HepG2 (cell line): ENCODE measurements around the gene DSN1. TPM values are rescaled to one million over a fixed set of nuclear protein-coding genes. Genes with fewer than 3 reads are reported as not detected.

Source experiments
- FIP1L1 ChIP-seq: fragments of 200-400 bp; formaldehyde crosslinking; IDR thresholded peaks from 2 replicates; pipeline ENCODE4 v1.6.1; 2018; ENCODE audit warnings: low read depth, mild to moderate bottlenecking, low read length, moderate library complexity, borderline replicate concordance; ENCODE audit not compliant: insufficient read depth
- FOXJ3 ChIP-seq: sonication (generic); formaldehyde crosslinking; IDR thresholded peaks from 2 replicates; pipeline ENCODE4 v1.4.0; 2020; ENCODE audit warnings: missing genetic modification reagents, mild to moderate bottlenecking, borderline replicate concordance
- GATAD1 ChIP-seq: IDR thresholded peaks from 2 replicates; pipeline ENCODE4 v1.6.1; 2016; ENCODE audit warnings: missing genetic modification reagents, missing compliant biosample characterization
- KAT8 ChIP-seq: IDR thresholded peaks from 2 replicates; pipeline ENCODE4 v1.6.1; 2016; ENCODE audit warnings: missing genetic modification reagents, missing compliant biosample characterization
- KDM3A ChIP-seq: IDR thresholded peaks from 2 replicates; pipeline ENCODE4 v1.6.1; 2018; ENCODE audit warnings: low read depth, missing compliant biosample characterization
- KDM5A ChIP-seq: fragments of 200-600 bp; sonication (generic); IDR thresholded peaks from 2 replicates; pipeline ENCODE4 v1.7.0; 2018; ENCODE audit warnings: antibody characterized with exemption, mild to moderate bottlenecking, low read length, borderline replicate concordance
- KDM5B ChIP-seq: sonication (generic); formaldehyde crosslinking; IDR thresholded peaks from 2 replicates; pipeline ENCODE4 v1.4.0; 2020; ENCODE audit warnings: missing genetic modification reagents, mild to moderate bottlenecking, borderline replicate concordance
- KLF16 ChIP-seq, 2 experiments: sonication (generic) in 1 of 2; formaldehyde crosslinking in 1 of 2; IDR thresholded peaks; 2 replicates each; pipeline versions ENCODE4 v1.6.1 to v1.8.0; 2016 to 2023; ENCODE audit warnings: missing genetic modification reagents in 2 of 2, missing compliant biosample characterization in 1 of 2
- NFKB2 ChIP-seq: sonication (generic); formaldehyde crosslinking; IDR thresholded peaks from 2 replicates; pipeline ENCODE4 v1.4.0; 2020; ENCODE audit warnings: missing genetic modification reagents, borderline replicate concordance
- SALL1 ChIP-seq: sonication (generic); formaldehyde crosslinking; IDR thresholded peaks from 2 replicates; pipeline ENCODE4 v1.8.0; 2022; ENCODE audit warnings: mild to moderate bottlenecking, missing genetic modification reagents
- SYNCRIP ChIP-seq: fragments of 200-400 bp; formaldehyde crosslinking; IDR thresholded peaks from 2 replicates; pipeline ENCODE4 v1.6.1; 2018; ENCODE audit warnings: mild to moderate bottlenecking, low read depth, low read length; ENCODE audit not compliant: insufficient read depth
- WIZ ChIP-seq: sonication (generic); formaldehyde crosslinking; IDR thresholded peaks from 2 replicates; pipeline ENCODE4 v1.5.1; 2020; ENCODE audit warnings: mild to moderate bottlenecking, missing genetic modification reagents
- ZFX ChIP-seq: sonication (generic); formaldehyde crosslinking; IDR thresholded peaks from 2 replicates; pipeline ENCODE4 v1.4.0; 2020; ENCODE audit warnings: mild to moderate bottlenecking, low read depth, missing genetic modification reagents, moderate library complexity
- ZNF138 ChIP-seq: sonication (generic); formaldehyde crosslinking; IDR thresholded peaks from 2 replicates; pipeline ENCODE4 v1.5.0; 2020; ENCODE audit warnings: mild to moderate bottlenecking, low read depth, missing genetic modification reagents
- ZNF263 ChIP-seq: sonication (generic); formaldehyde crosslinking; IDR thresholded peaks from 2 replicates; pipeline ENCODE4 v1.4.0; 2020; ENCODE audit warnings: missing genetic modification reagents
- ZNF441 ChIP-seq: sonication (generic); formaldehyde crosslinking; IDR thresholded peaks from 2 replicates; pipeline ENCODE4 v1.7.0; 2021; ENCODE audit warnings: missing genetic modification reagents, borderline replicate concordance
- ZNF572 ChIP-seq: sonication (generic); formaldehyde crosslinking; IDR thresholded peaks from 2 replicates; pipeline ENCODE4 v1.5.1; 2020; ENCODE audit warnings: mild to moderate bottlenecking, missing genetic modification reagents
- ZNF792 ChIP-seq: IDR thresholded peaks from 2 replicates; pipeline ENCODE4 v1.6.1; 2016
- polyA plus RNA-seq, 8 experiments: library from polyadenylated mRNA; depleted of rRNA in 3 of 8; stranded (reverse) in 7 of 8; unstranded in 1 of 8; fragments of >200 nt; fragmentation: Illumina TruSeq in 4 of 8; extraction: Trizol in 4 of 8; gene quantifications; 2 replicates each; pipeline versions ENCODE4 v1.2.1 to v1.2.3, GENCODE V29; 2011 to 2016; ENCODE audit warnings: low read depth in 4 of 8, missing spikeins in 1 of 8, mixed read lengths in 1 of 8; ENCODE audit not compliant: insufficient read depth in 1 of 8
- total RNA-seq, 5 experiments: library from RNA; depleted of rRNA; stranded (reverse); fragments of >200 nt; fragmentation: Illumina TruSeq; extraction: Trizol; gene quantifications; 2 replicates each; pipeline ENCODE4 v1.2.3, GENCODE V29; 2016; ENCODE audit warnings: low read depth in 1 of 5
- TF ChIP-seq, protein P1 (sequence below): sonication (generic); formaldehyde crosslinking; IDR thresholded peaks from 2 replicates; pipeline ENCODE4 v1.4.0; 2020; ENCODE audit warnings: missing genetic modification reagents, borderline replicate concordance
- TF ChIP-seq, protein P2 (sequence below): sonication (generic); formaldehyde crosslinking; IDR thresholded peaks from 2 replicates; pipeline ENCODE4 v1.4.0; 2020; ENCODE audit warnings: mild to moderate bottlenecking, missing genetic modification reagents, borderline replicate concordance
- TF ChIP-seq, protein P3 (sequence below): sonication (generic); formaldehyde crosslinking; IDR thresholded peaks from 2 replicates; pipeline ENCODE4 v1.4.0; 2020; ENCODE audit warnings: mild to moderate bottlenecking, missing genetic modification reagents
- TF ChIP-seq, protein P4 (sequence below): conservative IDR thresholded peaks from 2 replicates; pipeline ENCODE4 v1.6.1; 2018; ENCODE audit warnings: missing genetic modification reagents

The DSN1 gene
- total and polyA plus RNA-seq, 2 of the 13 experiments (the other 11 are each of a cell fraction or from before 2014, with no cell fraction given) = 18.7 to 53.7 TPM

DNA sequence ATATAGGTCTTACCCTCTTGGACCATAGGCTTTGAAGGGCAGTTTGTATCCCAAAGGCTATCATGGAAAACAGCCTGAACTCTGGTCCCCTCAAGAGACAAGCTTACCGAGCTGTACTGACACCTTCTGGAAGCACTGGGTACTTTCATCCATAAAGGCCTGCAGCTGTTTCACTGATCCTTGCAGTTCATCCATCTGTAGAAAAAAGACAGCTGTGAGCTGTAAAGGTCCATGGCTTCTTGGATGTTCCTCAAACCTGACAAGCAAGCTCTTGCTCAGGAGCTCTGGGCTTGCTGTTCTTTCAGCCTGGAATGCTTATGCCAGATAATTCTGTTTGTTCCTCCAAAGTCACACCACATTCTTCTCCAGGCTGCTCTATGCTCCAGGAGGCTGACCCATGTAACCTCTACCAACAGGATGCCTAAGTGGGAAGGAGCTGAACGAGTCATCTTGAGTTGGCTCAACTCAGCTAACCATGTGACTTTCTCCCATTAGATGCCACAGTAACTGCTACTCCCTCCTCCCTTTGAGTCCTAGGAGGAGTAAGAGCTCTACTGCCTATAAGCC is 18.8 kb downstream of the DSN1 start (continued):
- TF ChIP-seq FIP1L1 (no peak), KDM3A (no peak), NFKB2 (no peak), ZFX (peak; percentile 61; the same call in 1 of the 2 replicates), ZNF441 (no peak), SYNCRIP (no peak), ZNF572 (CRISPR knock-in tag) (no peak), KAT8 (CRISPR knock-in tag) (peak; percentile 65), KDM5B (CRISPR knock-in tag) (no peak), KLF16 (CRISPR knock-in tag; IDR thresholded peaks at IDR 0.05) (peak in 1 of 2 experiments; percentile 70; a peak in 1 of 4 replicates), SALL1 (CRISPR knock-in tag) (no peak), KDM5A (no peak), GATAD1 (CRISPR knock-in tag) (peak; percentile 39; the same call in 1 of the 2 replicates), FOXJ3 (CRISPR knock-in tag) (no peak), ZNF792 (CRISPR knock-in tag) (no peak), ZNF138 (no peak), ZNF263 (no peak), WIZ (CRISPR knock-in tag) (no peak)
- TF ChIP-seq, protein P1, sequence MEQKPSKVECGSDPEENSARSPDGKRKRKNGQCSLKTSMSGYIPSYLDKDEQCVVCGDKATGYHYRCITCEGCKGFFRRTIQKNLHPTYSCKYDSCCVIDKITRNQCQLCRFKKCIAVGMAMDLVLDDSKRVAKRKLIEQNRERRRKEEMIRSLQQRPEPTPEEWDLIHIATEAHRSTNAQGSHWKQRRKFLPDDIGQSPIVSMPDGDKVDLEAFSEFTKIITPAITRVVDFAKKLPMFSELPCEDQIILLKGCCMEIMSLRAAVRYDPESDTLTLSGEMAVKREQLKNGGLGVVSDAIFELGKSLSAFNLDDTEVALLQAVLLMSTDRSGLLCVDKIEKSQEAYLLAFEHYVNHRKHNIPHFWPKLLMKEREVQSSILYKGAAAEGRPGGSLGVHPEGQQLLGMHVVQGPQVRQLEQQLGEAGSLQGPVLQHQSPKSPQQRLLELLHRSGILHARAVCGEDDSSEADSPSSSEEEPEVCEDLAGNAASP (CRISPR knock-in tag) = peak; percentile 62
- TF ChIP-seq, protein P2, sequence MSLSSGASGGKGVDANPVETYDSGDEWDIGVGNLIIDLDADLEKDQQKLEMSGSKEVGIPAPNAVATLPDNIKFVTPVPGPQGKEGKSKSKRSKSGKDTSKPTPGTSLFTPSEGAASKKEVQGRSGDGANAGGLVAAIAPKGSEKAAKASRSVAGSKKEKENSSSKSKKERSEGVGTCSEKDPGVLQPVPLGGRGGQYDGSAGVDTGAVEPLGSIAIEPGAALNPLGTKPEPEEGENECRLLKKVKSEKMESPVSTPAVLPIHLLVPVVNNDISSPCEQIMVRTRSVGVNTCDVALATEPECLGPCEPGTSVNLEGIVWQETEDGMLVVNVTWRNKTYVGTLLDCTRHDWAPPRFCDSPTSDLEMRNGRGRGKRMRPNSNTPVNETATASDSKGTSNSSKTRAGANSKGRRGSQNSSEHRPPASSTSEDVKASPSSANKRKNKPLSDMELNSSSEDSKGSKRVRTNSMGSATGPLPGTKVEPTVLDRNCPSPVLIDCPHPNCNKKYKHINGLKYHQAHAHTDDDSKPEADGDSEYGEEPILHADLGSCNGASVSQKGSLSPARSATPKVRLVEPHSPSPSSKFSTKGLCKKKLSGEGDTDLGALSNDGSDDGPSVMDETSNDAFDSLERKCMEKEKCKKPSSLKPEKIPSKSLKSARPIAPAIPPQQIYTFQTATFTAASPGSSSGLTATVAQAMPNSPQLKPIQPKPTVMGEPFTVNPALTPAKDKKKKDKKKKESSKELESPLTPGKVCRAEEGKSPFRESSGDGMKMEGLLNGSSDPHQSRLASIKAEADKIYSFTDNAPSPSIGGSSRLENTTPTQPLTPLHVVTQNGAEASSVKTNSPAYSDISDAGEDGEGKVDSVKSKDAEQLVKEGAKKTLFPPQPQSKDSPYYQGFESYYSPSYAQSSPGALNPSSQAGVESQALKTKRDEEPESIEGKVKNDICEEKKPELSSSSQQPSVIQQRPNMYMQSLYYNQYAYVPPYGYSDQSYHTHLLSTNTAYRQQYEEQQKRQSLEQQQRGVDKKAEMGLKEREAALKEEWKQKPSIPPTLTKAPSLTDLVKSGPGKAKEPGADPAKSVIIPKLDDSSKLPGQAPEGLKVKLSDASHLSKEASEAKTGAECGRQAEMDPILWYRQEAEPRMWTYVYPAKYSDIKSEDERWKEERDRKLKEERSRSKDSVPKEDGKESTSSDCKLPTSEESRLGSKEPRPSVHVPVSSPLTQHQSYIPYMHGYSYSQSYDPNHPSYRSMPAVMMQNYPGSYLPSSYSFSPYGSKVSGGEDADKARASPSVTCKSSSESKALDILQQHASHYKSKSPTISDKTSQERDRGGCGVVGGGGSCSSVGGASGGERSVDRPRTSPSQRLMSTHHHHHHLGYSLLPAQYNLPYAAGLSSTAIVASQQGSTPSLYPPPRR (CRISPR knock-in tag) = peak; percentile 50; the same call in 1 of the 2 replicates
- TF ChIP-seq, protein P3, sequence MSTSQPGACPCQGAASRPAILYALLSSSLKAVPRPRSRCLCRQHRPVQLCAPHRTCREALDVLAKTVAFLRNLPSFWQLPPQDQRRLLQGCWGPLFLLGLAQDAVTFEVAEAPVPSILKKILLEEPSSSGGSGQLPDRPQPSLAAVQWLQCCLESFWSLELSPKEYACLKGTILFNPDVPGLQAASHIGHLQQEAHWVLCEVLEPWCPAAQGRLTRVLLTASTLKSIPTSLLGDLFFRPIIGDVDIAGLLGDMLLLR (CRISPR knock-in tag) = no peak
- TF ChIP-seq, protein P4, sequence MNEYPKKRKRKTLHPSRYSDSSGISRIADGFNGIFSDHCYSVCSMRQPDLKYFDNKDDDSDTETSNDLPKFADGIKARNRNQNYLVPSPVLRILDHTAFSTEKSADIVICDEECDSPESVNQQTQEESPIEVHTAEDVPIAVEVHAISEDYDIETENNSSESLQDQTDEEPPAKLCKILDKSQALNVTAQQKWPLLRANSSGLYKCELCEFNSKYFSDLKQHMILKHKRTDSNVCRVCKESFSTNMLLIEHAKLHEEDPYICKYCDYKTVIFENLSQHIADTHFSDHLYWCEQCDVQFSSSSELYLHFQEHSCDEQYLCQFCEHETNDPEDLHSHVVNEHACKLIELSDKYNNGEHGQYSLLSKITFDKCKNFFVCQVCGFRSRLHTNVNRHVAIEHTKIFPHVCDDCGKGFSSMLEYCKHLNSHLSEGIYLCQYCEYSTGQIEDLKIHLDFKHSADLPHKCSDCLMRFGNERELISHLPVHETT (CRISPR knock-in tag) = no peak
